PC-9 (cell line): ENCODE data around the gene ADH4.
"Not testable (repeated sequence)": the region's sequence is repeated elsewhere in the genome, so short reads cannot be mapped to it uniquely, and the experiment has no call there.

Experiments used
- EZH2 ChIP-seq: fragments of 200-600 bp; sonication (generic); IDR thresholded peaks from 2 replicates; pipeline ENCODE4 v1.8.0; 2017; ENCODE audit warnings: antibody characterized with exemption, low read depth
- TF ChIP-seq, protein P1 (sequence below): fragments of 200-600 bp; sonication (generic); conservative IDR thresholded peaks from 2 replicates; pipeline ENCODE4 v1.6.1; 2017; ENCODE audit warnings: mixed run types, antibody characterized with exemption, mild to moderate bottlenecking, moderate library complexity

DNA sequence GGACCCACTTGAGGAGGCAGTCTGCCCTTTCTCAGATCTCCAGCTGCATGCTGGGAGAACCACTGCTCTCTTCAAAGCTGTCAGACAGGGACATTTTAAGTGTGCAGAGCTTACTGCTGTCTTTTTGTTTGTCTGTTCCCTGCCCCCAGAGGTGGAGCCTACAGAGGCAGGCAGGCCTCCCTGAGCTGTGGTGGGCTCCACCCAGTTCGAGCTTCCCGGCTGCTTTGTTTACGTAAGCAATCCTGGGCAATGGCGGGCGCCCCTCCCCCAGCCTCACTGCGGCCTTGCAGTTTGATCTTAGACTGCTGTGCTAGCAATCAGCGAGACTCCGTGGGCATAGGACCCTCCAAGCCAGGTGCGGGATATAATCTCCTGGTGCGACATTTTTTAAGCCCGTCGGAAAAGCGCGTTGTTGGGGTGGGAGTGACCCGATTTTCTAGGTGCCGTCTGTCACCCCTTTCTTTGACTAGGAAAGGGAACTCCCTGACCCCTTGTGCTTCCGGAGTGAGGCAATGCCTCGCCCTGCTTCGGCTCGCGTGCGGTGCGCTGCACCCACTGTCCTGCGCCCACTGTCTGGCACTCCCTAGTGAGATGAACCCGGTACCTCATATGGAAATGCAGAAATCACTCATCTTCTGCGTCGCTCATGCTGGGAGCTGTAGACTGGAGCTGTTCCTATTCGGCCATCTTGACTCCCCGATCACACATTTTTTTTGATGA is 26.8 kb downstream of the ADH4 start:
- TF ChIP-seq, protein P1, sequence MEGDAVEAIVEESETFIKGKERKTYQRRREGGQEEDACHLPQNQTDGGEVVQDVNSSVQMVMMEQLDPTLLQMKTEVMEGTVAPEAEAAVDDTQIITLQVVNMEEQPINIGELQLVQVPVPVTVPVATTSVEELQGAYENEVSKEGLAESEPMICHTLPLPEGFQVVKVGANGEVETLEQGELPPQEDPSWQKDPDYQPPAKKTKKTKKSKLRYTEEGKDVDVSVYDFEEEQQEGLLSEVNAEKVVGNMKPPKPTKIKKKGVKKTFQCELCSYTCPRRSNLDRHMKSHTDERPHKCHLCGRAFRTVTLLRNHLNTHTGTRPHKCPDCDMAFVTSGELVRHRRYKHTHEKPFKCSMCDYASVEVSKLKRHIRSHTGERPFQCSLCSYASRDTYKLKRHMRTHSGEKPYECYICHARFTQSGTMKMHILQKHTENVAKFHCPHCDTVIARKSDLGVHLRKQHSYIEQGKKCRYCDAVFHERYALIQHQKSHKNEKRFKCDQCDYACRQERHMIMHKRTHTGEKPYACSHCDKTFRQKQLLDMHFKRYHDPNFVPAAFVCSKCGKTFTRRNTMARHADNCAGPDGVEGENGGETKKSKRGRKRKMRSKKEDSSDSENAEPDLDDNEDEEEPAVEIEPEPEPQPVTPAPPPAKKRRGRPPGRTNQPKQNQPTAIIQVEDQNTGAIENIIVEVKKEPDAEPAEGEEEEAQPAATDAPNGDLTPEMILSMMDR = not testable (repeated sequence)
- TF ChIP-seq EZH2 = not testable (repeated sequence)
